A549 (cell line): ENCODE measurements around the gene PLET1. TPM values are rescaled to one million over a fixed set of nuclear protein-coding genes. Genes with fewer than 3 reads are reported as not detected.

Source experiments
- ATAC-seq, 2 experiments: fragments of 200-7000 bp in 1 of 2; fragments of >200 bp in 1 of 2; cut with Nextera tagmentation in 1 of 2; cut with Tn5 transposase in 1 of 2; 3 replicates each; pipeline versions ENCODE4 v1.8.0 to v1.9.1; 2018 to 2020; ENCODE audit warnings: mild to moderate bottlenecking in 1 of 2, moderate library complexity in 1 of 2
- CTCF ChIA-PET: fragments of 300-600 bp; sonication (Branson Sonifier 250); formaldehyde crosslinking; extraction: SDS; loops from one replicate; lab custom pipeline; 2021; ENCODE audit warnings: antibody characterized with exemption, inconsistent platforms; lab: Yijun Ruan, JAX
- POLR2A ChIA-PET: fragments of 350-600 bp; formaldehyde crosslinking; extraction: SDS; loops from one replicate; lab custom pipeline; 2021; ENCODE audit warnings: antibody characterized with exemption, inconsistent platforms; lab: Yijun Ruan, JAX
- DNase-seq, 2 experiments: peaks; one replicate each; pipeline versions ENCODE4 v3.0.0 to v3.0.0-alpha.2; 2011 to 2016; ENCODE audit warnings: low read depth in 1 of 2, low spot score in 1 of 2
- FAIRE-seq: peaks from 2 replicates; lab custom pipeline; 2011; peaks lifted over from hg19 to GRCh38; lab: Jason Lieb, UNC
- H3K27ac ChIP-seq, 2 experiments: fragments of >200 bp; sonication (Bioruptor Twin); formaldehyde crosslinking; 3 replicates each; pipeline ENCODE4 v1.5.1; 2016 to 2017
- H3K4me1 ChIP-seq: fragments of >200 bp; sonication (Bioruptor Twin); formaldehyde crosslinking; 3 replicates; pipeline ENCODE4 v1.6.1; 2016
- H3K4me2 ChIP-seq: fragments of >200 bp; sonication (Bioruptor Twin); formaldehyde crosslinking; 3 replicates; pipeline ENCODE4 v1.6.1; 2016
- H3K4me3 ChIP-seq: fragments of >200 bp; sonication (Bioruptor Twin); formaldehyde crosslinking; 3 replicates; pipeline ENCODE4 v1.5.1; 2016
- H3K9me3 ChIP-seq: fragments of >200 bp; sonication (Bioruptor Twin); formaldehyde crosslinking; 3 replicates; pipeline ENCODE4 v1.6.1; 2016
- BCL3 ChIP-seq: fragments of >200 bp; sonication (Bioruptor Twin); formaldehyde crosslinking; IDR thresholded peaks from 3 replicates; pipeline ENCODE4 v1.6.1; 2016
- CBX8 ChIP-seq: fragments of 200-600 bp; sonication (generic); IDR thresholded peaks from 2 replicates; pipeline ENCODE4 v1.6.1; 2016
- CHD2 ChIP-seq: fragments of 150-350 bp; IDR thresholded peaks from 2 replicates; pipeline ENCODE4 v1.6.1; 2014; ENCODE audit warnings: low read length; ENCODE audit not compliant: partially characterized antibody
- EHF ChIP-seq: fragments of 250-450 bp; sonication (Bioruptor Pico); IDR thresholded peaks from 2 replicates; pipeline ENCODE4 v1.5.0; 2020; ENCODE audit warnings: mild to moderate bottlenecking
- ELK1 ChIP-seq: fragments of 150-350 bp; IDR thresholded peaks from 2 replicates; pipeline ENCODE4 v1.6.1; 2014; ENCODE audit warnings: low read depth, mild to moderate bottlenecking, low read length
- ESRRA ChIP-seq: fragments of 150-350 bp; IDR thresholded peaks from 2 replicates; pipeline ENCODE4 v1.6.1; 2014; ENCODE audit warnings: mild to moderate bottlenecking, low read length, borderline replicate concordance
- FOSB ChIP-seq: fragments of 250-450 bp; sonication (Bioruptor Pico); IDR thresholded peaks from 2 replicates; pipeline ENCODE4 v1.5.0; 2020; ENCODE audit warnings: mild to moderate bottlenecking, moderate library complexity
- FOSL2 ChIP-seq, 2 experiments: fragments of 450-650 bp in 1 of 2; fragments of >200 bp in 1 of 2; sonication (Bioruptor Twin) in 1 of 2; formaldehyde crosslinking; IDR thresholded peaks; 2 replicates each; pipeline versions ENCODE4 v1.5.0 to v1.6.1; 2016 to 2020; ENCODE audit warnings: mild to moderate bottlenecking in 1 of 2, moderate library complexity in 1 of 2
- HDAC2 ChIP-seq: fragments of 200-600 bp; sonication (generic); IDR thresholded peaks from 2 replicates; pipeline ENCODE4 v1.6.1; 2016
- HES2 ChIP-seq: fragments of >200 bp; sonication (Bioruptor Twin); formaldehyde crosslinking; IDR thresholded peaks from 2 replicates; pipeline ENCODE4 v1.6.1; 2016
- HEYL ChIP-seq: fragments of 250-450 bp; sonication (Bioruptor Pico); IDR thresholded peaks from 2 replicates; pipeline ENCODE4 v1.8.0; 2021; ENCODE audit warnings: mild to moderate bottlenecking, moderate library complexity
- HMGXB4 ChIP-seq: fragments of 250-450 bp; sonication (Bioruptor Pico); IDR thresholded peaks from 2 replicates; pipeline ENCODE4 v1.5.0; 2021; ENCODE audit warnings: mild to moderate bottlenecking, moderate library complexity, borderline replicate concordance
- HOXB5 ChIP-seq: fragments of 250-450 bp; sonication (Bioruptor Pico); IDR thresholded peaks from 2 replicates; pipeline ENCODE4 v1.5.0; 2020; ENCODE audit warnings: mild to moderate bottlenecking, moderate library complexity
- JUN ChIP-seq, 2 experiments: fragments of >200 bp; sonication (Bioruptor Twin); formaldehyde crosslinking; IDR thresholded peaks; 2 replicates in 1 of 2; 3 replicates in 1 of 2; pipeline ENCODE4 v1.6.1; 2016 to 2017
- JUNB ChIP-seq: fragments of >200 bp; sonication (Bioruptor Twin); formaldehyde crosslinking; IDR thresholded peaks from 2 replicates; pipeline ENCODE4 v1.6.1; 2016
- MAFK ChIP-seq: fragments of 450-650 bp; IDR thresholded peaks from 2 replicates; pipeline ENCODE4 v1.6.1; 2014; ENCODE audit not compliant: partially characterized antibody
- MYC ChIP-seq: IDR thresholded peaks from 2 replicates; pipeline ENCODE4 v1.6.1; 2012; ENCODE audit warnings: mild to moderate bottlenecking, inconsistent platforms, low read length, improper control_type of control experiment, borderline replicate concordance
- NPAS2 ChIP-seq: fragments of 250-450 bp; sonication (Bioruptor Pico); IDR thresholded peaks from 2 replicates; pipeline ENCODE4 v1.8.0; 2022; ENCODE audit warnings: mild to moderate bottlenecking, moderate library complexity, borderline replicate concordance
- PBX3 ChIP-seq: IDR thresholded peaks from 2 replicates; pipeline ENCODE4 v1.6.1; 2012
- RAD21 ChIP-seq, 2 experiments: fragments of >200 bp in 1 of 2; sonication (Bioruptor Twin) in 1 of 2; formaldehyde crosslinking in 1 of 2; IDR thresholded peaks in 1 of 2; conservative IDR thresholded peaks in 1 of 2; 2 replicates in 1 of 2; 3 replicates in 1 of 2; pipeline ENCODE4 v1.6.1; 2012 to 2018; ENCODE audit warnings: inconsistent platforms in 1 of 2
- RNF2 ChIP-seq: fragments of 200-600 bp; sonication (generic); IDR thresholded peaks from 2 replicates; pipeline ENCODE4 v1.6.1; 2016; ENCODE audit warnings: low read depth, mild to moderate bottlenecking, antibody characterized with exemption, moderate library complexity, borderline replicate concordance
- SMC3 ChIP-seq: fragments of >200 bp; sonication (Bioruptor Twin); formaldehyde crosslinking; IDR thresholded peaks from 3 replicates; pipeline ENCODE4 v1.6.1; 2018; ENCODE audit warnings: inconsistent platforms
- SREBF2 ChIP-seq: fragments of 450-650 bp; IDR thresholded peaks from 2 replicates; pipeline ENCODE4 v1.6.1; 2014; ENCODE audit warnings: mild to moderate bottlenecking, moderate library complexity
- TP53 ChIP-seq: fragments of 250-450 bp; sonication (Bioruptor Pico); IDR thresholded peaks from 2 replicates; pipeline ENCODE4 v1.5.0; 2021; ENCODE audit warnings: mild to moderate bottlenecking, moderate library complexity
- ZNF302 ChIP-seq: fragments of 250-450 bp; sonication (Bioruptor Pico); IDR thresholded peaks from 2 replicates; pipeline ENCODE4 v1.9.0; 2021; ENCODE audit warnings: inconsistent platforms, mild to moderate bottlenecking, moderate library complexity
- WGBS: methylation state at CpG from one replicate; pipeline ENCODE4 v1.1.6; 2017; ENCODE audit errors: missing lambda C conversion rate; 5-methylcytosine and 5-hydroxymethylcytosine counted together
- polyA plus RNA-seq, 4 experiments: library from polyadenylated mRNA; depleted of rRNA in 3 of 4; stranded (reverse); fragments of >200 nt; fragmentation: RNase III in 1 of 4; extraction: RNeasy Plus Mini Kit Qiagen cat#74134 plus additional on column Dnase treatment in 1 of 4; gene quantifications; 2 replicates in 3 of 4; 3 replicates in 1 of 4; pipeline ENCODE4 v1.2.3, GENCODE V29; 2011 to 2017

The PLET1 gene
- polyA plus RNA-seq, 2 of the 4 experiments (the other 2 are of a cell fraction), result not detected

- CTCF ChIA-PET, result interaction anchor here (1.0 to 3.3 kb wide), 3 partner anchors 12 to 48 kb away, joined by 3 to 14 read pairs (median 13); no protein-coding TSS in a partner anchor
- DNase-seq (no peak), ATAC-seq (no peak), FAIRE-seq (no peak)
- Histone ChIP-seq H3K4me1 (peaks cover 12% of the 10 kb centered on the region), H3K9me3 (no peaks in the 10 kb centered on the region), H3K27ac (no peak overlapping the region), H3K4me3 (no peak overlapping the region), H3K4me2 (no peak overlapping the region)
- TF ChIP-seq JUN (IDR thresholded peaks at IDR 0.05) (no peak), CBX8 (no peak), EHF (CRISPR knock-in tag) (no peak), HMGXB4 (CRISPR knock-in tag) (no peak), HOXB5 (CRISPR knock-in tag) (no peak), HEYL (CRISPR knock-in tag) (no peak), SMC3 (no peak), PBX3 (no peak), ZNF302 (CRISPR knock-in tag) (no peak), FOSB (CRISPR knock-in tag) (no peak)
- POLR2A ChIA-PET, result no interaction called here
- 68% methylated on average over 2 of the region's 2 CpGs for WGBS
Measured at GRCh38 chr11:112231952-112232351, 28.7 kb downstream of the PLET1 start.

GRCh38 chr11:112229746-112230433, 30.8 kb downstream of the PLET1 start:
- FAIRE-seq (no peak), ATAC-seq (no peak), DNase-seq (no peak)
- no peak overlapping the region for H3K4me3 ChIP-seq
- H3K9me3 ChIP-seq, result no peaks in the 10 kb centered on the region
- peaks cover 12% of the 10 kb centered on the region for H3K4me1 ChIP-seq
- no peak for TF ChIP-seq RNF2
- TF ChIP-seq CHD2, result no peak
- no peak for TF ChIP-seq MYC
- TF ChIP-seq ELK1, result no peak
- no peak for TF ChIP-seq TP53
- TF ChIP-seq NPAS2 (CRISPR knock-in tag), result no peak
- no peak for TF ChIP-seq SREBF2
- POLR2A ChIA-PET, result no interaction called here
- 61% methylated on average over 3 of the region's 3 CpGs for WGBS
- CTCF ChIA-PET, result interaction anchor here (0.6 to 1.2 kb wide), 4 partner anchors 10 to 360 kb away, joined by 3 to 4 read pairs (median 3); no protein-coding TSS in a partner anchor
- no peak overlapping the region for H3K27ac ChIP-seq
- no peak overlapping the region for H3K4me2 ChIP-seq

GRCh38 chr11:112229159-112229558, 31.5 kb downstream of the PLET1 start:
- WGBS, result 96% methylated on average over 7 of the region's 7 CpGs
- Histone ChIP-seq H3K4me3 (no peak overlapping the region), H3K4me2 (no peak overlapping the region), H3K27ac (no peak overlapping the region), H3K9me3 (no peaks in the 10 kb centered on the region), H3K4me1 (peaks cover 12% of the 10 kb centered on the region)
- ChIA-PET POLR2A (no interaction called here), CTCF (interaction anchor here (0.7 to 1.2 kb wide), 3 partner anchors 9 to 51 kb away, joined by 3 read pairs; no protein-coding TSS in a partner anchor)
- DNase-seq, result no peak
- ATAC-seq, result no peak
- no peak for FAIRE-seq
- TF ChIP-seq MAFK (no peak), JUNB (no peak), BCL3 (no peak), ESRRA (no peak), JUN (IDR thresholded peaks at IDR 0.05) (no peak), SREBF2 (no peak), RAD21 (conservative IDR thresholded peaks at IDR 0.05 in 1 of 2, IDR thresholded peaks at IDR 0.05 in 1 of 2) (no peak), SMC3 (no peak), HDAC2 (no peak), FOSL2 (IDR thresholded peaks at IDR 0.05) (no peak), FOSL2 (CRISPR knock-in tag; IDR thresholded peaks at IDR 0.05) (no peak), HES2 (no peak)
